LNCAP (cell line): ENCODE measurements around the gene MBNL2.

Source experiments
- CTCF ChIP-seq: fragments of 450-650 bp; IDR thresholded peaks from 2 replicates; pipeline ENCODE4 v1.5.1; 2017; ENCODE audit warnings: mild to moderate bottlenecking

Gene MBNL2

GRCh38 chr13:97249796-97250495 is 27.8 kb downstream of the MBNL2 start:
- no peak for TF ChIP-seq CTCF

DNA sequence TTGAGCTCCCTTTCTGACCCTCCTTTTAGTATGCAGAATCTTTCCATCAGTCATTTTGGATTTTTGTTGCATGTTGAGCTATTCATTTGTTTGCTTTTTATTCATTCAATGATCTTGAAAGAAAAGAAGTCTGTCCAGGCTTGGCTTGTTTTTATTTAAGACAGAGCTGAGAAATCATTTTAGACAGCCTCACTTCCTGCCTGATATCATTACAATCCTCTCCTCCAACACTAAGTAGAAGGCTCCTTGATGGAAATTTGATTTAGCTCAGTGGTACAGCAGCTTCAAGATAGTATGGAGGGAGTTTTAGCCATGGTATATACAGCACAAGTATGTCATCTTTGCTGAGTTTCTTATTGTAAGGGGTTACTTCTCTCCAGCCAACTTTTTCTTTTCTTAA is 28.4 kb downstream of the MBNL2 start:
- TF ChIP-seq CTCF = no peak

DNA sequence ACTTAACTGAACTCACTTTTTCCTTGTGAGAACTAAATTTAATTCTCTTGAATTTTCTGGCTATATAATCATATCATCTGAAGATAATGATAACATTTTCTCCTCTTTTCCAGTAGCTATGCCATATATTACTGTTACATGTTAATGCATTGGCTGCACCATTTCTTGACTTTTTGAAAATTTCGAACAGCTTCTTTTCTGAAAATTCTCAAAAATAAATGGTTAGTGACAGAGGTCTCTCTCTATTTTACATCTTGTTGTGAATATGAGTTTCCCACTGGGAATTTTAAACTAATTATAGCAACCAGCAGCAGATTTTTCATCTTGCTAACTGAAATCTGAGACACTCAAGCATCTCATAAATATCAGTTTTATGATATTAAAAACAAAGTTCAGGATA is 30.6 kb downstream of the MBNL2 start:
- TF ChIP-seq CTCF = no peak

DNA sequence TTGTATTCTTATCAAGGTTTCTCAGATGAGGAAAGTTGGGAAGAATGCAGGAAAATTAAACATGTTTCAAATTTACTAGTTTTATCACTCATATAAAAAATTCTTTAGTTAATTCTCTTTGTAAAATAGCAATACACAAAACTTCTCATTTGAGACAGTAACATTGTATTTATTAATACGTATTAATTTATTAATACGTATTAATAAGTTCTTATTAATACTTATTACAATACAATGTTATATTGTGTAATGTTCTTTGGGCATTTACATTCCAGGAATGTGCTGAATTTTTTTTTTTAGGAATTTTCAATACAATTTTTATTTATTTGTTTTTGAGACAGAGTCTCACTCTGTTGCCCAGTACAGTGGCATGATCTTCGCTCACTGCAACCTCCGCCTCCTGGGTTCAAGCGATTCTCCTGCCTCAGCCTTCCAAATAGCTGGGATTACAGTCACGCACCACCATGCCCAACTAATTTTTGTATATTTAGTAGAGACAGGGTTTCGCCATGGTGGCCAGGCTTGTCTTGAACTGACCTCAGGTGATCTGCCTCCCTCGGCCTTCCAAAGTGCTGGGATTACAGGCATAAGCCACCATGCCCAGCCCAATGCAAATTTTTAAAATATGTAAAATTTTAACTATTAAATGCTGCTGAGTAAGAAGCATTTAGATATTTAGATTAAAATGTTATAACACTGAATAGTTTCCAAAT is 31.6 kb downstream of the MBNL2 start:
- TF ChIP-seq CTCF = no peak

- TF ChIP-seq CTCF = no peak
These were observed 32.7 kb downstream of the MBNL2 start for GRCh38 chr13:97254816-97255215.

GRCh38 chr13:97255515-97256021 is 33.4 kb downstream of the MBNL2 start:
- no peak for TF ChIP-seq CTCF

- no peak for TF ChIP-seq CTCF
These were observed 34.2 kb downstream of the MBNL2 start for GRCh38 chr13:97256343-97256783.
